Skin epidermis (tissue), 12 donors: ENCODE measurements around the gene TREH.
"Not testable (repeated sequence)": the region's sequence is repeated elsewhere in the genome, so short reads cannot be mapped to it uniquely, and the experiment has no call there.

Experiments
- H3K27ac ChIP-seq, 21 experiments: fragments of 200-600 bp; sonication (generic) in 11 of 21; one replicate each; pipeline ENCODE4 v1.5.0; 2020; ENCODE audit warnings: mild to moderate bottlenecking in 3 of 21, inconsistent platforms in 2 of 21, moderate library complexity in 2 of 21
- H3K4me3 ChIP-seq, 7 experiments: fragments of 200-600 bp; sonication (generic) in 2 of 7; one replicate each; pipeline ENCODE4 v1.5.0; 2020; ENCODE audit warnings: inconsistent platforms in 2 of 7, mild to moderate bottlenecking in 2 of 7, moderate library complexity in 1 of 7

Gene TREH

GRCh38 chr11:118699506-118700220 lies 20.2 kb upstream of the TREH start:
- Histone ChIP-seq H3K4me3 (no peak overlapping the region), H3K27ac (peak overlapping the region in 4 of 21 experiments; percentile 37 to 69 (median 63))

GRCh38 chr11:118697346-118697745 lies 17.9 kb upstream of the TREH start:
- Histone ChIP-seq H3K27ac (no peak overlapping the region), H3K4me3 (no peak overlapping the region)

GRCh38 chr11:118696673-118697226 lies 17.3 kb upstream of the TREH start:
- Histone ChIP-seq H3K4me3 (no peak overlapping the region), H3K27ac (no peak overlapping the region)

DNA sequence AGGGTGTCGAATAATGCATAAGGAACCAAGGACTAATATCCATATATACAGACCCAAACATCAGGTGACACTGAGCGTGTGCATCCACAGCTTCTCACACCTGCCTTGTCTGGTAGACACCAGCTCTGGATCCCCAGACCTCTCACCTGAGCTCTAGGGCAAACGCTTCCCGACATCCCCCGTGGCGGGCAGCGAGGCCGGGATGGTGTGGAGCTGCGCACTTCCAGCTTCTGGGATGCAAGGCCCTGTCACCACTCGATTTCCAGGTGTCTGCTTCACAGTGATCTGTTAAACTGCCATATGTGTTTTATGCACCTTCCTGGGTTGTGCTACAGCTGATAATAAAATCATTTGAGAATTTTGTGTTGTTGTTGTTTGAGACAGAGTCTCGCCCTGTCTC lies 15.3 kb upstream of the TREH start:
- Histone ChIP-seq H3K27ac (no peak overlapping the region), H3K4me3 (no peak overlapping the region)

DNA sequence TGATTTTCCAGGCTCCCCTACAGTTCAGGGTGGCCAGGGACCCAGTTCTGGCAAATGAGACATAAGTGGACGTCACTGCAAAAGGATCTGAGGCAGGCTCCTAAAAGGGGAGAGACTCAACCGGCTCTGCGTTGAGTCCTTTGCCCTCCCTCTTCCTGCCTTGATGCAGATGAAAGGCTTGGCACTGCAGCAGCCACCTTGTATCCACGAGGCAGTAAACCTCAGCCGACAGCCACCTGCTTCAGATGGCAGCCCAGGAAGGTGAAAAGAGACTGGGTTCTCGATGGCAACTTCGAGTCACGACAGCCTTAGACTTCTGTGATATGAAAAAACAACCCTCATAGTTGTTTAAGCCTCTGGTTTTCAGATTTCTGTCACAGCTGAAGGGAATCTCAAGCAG lies 14.7 kb upstream of the TREH start:
- no peak overlapping the region for H3K27ac ChIP-seq

DNA sequence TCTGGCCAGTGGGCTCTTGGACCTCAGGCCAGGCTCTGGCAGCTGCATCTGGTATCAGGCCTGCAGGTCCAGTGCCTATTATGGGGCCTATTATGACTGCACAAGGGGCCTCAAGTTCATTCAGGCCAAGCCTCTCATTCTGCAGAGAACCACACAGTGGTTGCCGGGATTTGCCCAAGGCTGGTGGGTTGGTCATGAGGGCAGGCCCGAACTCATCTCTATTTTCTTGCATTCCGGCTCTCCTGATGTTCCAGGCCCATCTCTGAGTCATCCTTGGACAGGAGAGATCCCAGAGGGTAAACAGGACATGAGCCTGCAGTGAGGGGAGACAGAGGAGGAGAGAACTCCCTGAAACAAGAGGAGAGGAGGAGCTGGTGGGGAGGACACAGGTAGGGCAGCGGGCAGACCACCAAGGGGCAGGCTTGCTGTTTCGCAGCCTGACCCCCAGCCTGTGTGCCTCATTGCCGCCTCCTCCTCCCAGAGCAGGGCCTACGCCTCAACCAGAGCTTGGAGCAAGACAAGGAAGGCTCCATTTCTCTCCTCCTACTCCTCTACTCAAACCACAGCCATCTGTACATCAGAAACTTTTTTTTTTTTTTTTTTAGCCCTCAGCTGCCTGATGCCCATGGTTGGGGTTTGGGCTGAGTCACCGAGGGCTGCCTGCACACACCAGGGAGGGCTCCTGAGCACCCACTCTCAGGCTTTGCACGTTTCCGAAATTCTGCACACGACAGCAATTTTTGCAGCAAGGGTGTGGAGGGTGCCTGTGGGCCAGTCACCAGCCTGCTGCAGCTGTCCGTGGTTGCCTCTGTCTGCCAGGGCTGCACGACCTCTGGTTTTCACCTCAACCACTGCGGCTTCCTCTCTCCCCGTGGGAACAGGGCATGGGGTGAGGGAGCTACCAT lies 12.7 kb upstream of the TREH start:
- no peak overlapping the region for H3K4me3 ChIP-seq
- peak overlapping the region in 13 of 21 experiments; percentile 16 to 86 (median 60) for H3K27ac ChIP-seq

More for the DNA sequence above, 14.7 kb upstream of the TREH start:
- H3K4me3 ChIP-seq, result no peak overlapping the region

DNA sequence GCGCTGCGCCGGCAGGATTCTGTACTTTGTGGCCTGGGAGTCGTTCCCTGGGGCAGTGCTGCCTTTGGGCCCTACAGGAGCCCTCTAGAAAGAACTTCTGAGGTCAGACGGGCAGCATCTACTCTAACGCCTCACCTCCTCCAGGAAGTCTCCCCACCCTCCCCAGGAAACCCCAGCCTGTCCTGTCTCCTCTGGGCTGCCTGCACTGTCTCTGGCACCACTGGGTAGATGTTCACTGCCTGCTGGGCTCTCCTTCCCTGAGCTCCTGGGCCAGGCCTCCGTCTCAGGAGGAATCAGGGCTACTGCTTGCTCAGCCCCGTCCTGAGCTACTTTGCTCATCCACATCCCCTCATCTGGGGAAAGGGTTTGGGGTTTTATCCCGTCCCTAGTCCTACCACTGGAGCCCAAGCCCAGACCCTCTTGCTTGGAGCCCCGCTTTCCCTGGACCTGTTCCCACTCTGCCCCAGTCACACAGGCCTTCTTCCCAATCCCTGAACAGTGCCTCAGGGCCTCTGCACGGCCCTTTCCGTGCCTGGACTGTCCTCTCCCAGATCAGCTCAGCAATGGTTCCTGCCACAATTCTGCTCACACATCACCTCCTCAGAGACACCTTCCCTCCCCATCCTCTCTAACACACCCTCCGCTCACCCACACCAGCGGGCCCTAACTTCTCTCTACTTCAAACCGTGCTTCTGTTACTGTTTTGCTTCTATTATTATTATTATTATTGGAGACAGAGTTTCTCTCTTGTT lies 11.3 kb upstream of the TREH start:
- peak overlapping the region in 13 of 21 experiments; percentile 9 to 76 (median 46) for H3K27ac ChIP-seq

DNA sequence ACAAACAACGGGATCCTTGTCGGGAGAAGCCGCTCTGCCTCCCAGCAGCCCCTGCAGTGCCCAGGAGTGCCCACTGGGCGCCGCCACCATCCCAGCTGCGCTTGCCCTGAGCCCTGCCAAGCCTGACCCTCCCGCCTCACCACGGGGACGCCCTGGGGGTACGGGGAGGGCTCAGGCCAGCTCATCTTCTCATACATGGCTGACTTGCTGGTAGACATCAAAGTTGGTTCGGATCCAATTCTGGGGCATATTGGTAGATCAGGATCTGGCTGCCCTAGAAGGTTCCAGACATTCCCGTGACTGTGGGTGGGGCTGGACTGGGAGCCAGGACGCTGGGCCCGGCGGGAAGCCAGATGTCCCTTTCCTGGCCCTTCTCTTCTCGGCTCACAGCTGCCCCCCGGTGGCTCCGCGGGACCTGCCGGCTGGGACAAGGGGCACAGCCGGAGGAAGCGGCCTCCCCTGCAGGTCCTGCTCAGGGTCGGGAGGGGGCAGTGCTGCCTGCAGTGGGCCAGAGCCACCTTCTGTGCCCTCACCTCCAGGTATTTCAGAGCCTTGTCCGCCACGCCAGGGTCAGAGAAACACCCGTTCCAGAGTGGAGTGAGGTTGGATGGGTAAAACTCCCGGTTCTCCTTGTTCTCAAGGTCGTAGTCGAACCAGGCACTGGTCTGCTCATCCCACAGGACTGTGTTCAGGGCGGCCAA lies 10.6 kb upstream of the TREH start:
- H3K4me3 ChIP-seq, result peak overlapping the region in 6 of 7 experiments; percentile 15 to 37 (median 22)
- H3K27ac ChIP-seq, result peak overlapping the region in 18 of 21 experiments; percentile 9 to 76 (median 47)

More for the DNA sequence above, 11.3 kb upstream of the TREH start:
- H3K4me3 ChIP-seq, result peak overlapping the region in 1 of 7 experiments; percentile 37

DNA sequence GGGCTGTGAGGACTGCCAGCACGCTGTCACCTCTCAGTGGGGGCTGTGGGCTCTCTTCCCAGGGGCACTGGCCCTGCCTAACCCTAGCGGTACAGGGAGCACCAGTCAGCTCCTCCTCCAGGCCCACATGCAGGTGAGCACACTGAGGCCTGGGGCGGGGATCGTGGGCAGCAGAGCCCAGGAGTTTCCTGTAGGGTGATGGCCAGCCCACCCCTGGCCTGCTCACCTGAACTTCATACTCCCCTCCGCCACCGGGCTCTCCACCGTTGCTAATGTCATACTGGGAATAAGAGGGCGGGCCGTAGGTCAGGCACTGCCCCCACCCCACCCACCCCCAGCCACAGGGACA lies 10.0 kb upstream of the TREH start:
- Histone ChIP-seq H3K4me3 (peak overlapping the region in 4 of 7 experiments; percentile 15 to 33 (median 22)), H3K27ac (peak overlapping the region in 12 of 21 experiments; percentile 21 to 76 (median 51))

DNA sequence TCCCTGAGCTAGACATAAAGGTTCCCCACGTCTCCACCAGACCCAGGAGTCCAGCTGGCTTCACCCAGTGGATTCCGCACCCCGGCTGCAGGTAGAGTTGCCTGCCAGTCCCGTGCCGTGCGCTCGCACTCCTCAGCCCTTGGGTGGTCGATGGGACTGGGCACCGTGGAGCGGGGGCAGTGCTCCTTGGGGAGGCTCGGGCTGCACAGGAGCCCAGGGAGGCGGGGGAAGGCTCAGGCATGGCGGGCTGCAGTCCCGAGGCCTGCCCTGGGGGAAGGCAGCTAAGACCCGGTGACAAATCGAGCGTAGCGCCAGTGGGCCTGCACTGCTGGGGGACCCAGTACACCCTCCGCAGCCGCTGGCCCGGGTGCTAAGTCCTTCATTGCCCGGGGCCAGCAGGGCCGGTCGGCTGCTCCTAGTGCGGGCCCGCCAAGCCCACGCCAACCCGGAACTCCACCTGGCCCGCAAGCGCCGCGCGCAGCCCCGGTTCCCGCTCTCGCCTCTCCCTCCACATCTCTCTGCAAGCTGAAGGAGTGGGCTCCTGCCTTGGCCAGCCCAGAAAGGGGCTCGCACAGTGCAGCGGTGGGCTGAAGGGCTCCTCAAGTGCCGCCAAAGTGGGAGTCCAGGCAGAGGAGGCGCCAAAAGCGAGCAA lies 9.5 kb upstream of the TREH start:
- H3K4me3 ChIP-seq, result peak overlapping the region in 2 of 7 experiments; percentile 23 to 33

GRCh38 chr11:118688339-118688738 lies 8.9 kb upstream of the TREH start:
- H3K27ac ChIP-seq, H3K4me3 ChIP-seq: not testable (repeated sequence)

More for the DNA sequence above, 9.5 kb upstream of the TREH start:
- peak overlapping the region in 8 of 21 experiments; percentile 25 to 76 (median 56) for H3K27ac ChIP-seq

DNA sequence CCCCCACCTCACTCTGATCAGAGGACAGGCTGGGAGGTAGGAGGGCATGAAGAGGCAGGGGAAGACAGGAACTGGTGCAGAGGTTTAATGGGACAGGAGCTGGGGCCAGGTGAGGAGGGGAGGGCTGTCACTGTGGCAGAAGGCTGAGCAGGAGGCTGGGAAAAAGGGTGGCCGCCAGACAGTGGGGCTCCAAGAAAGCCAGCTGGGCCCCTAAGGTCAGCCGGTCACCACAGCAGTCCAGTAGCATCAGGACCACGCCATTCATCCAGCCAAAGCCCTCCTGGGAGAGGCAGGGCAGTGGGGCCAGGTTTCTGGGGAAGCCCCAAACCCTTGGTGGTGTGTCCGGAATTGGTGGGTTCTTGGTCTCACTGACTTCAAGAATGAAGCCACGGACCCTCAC lies 8.5 kb upstream of the TREH start:
- peak overlapping the region in 1 of 21 experiments; percentile 41 for H3K27ac ChIP-seq
- no peak overlapping the region for H3K4me3 ChIP-seq

GRCh38 chr11:118684187-118684586 lies 4.7 kb upstream of the TREH start:
- H3K4me3 ChIP-seq, result no peak overlapping the region
- no peak overlapping the region for H3K27ac ChIP-seq

DNA sequence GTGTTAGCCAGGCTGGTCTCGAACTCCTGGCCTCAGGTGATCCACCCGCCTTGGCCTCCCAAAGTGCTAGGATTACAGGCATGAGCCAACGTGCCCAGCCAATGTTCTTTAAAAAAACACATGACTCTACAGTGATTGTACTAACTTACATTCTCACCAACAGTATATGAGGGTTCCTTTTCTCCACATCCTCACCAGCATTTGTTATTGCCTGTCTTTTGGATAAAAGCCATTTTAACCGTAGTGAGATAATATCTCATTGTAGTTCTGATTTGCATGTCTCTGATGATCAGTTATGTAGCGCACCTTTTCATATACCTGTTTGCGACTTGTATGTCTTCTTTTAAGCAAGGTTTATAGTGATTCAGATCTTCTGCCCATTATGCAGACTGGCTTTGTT lies 3.5 kb upstream of the TREH start:
- not testable (repeated sequence) for H3K4me3 ChIP-seq, H3K27ac ChIP-seq

DNA sequence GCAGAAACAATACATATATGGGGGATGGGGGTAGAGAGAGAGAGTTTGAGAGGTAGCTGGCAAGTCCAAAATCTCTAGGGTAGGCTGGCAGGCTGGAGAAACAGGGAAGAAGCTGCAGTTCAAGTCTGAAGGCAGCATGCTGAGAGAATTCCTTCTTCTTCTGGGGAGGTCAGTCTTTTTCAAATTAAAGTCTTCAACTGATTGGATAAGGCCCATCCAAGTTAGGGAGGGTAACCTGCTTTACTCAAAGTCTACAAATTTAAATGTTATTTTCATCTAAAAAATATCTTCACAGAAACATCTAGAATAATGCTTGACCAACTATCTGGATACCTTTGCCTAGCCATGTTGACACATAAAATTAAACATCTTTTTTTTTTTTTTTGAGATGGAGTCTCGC lies 2.9 kb upstream of the TREH start:
- no peak overlapping the region for H3K4me3 ChIP-seq
- no peak overlapping the region for H3K27ac ChIP-seq

DNA sequence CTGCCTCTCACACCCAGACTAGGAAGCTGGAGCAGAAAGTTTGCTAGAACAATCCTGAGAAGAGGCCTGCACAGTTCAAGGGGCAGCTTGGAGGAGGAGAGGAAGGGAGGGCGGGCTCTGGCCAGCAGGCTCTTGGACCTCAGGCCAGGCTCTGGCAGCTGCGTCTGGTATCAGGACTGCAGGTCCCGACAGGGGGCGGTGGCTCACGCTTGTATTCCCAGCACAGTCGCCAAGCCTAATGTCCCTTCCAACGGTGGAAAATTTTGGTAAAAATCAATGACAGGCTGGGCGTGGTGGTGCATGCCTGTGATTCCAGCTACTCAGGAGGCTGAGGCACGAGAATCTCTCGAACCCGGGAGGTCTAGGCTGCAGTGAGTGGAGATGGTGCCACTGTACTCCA lies 542 bp downstream of the TREH start:
- H3K27ac ChIP-seq, H3K4me3 ChIP-seq: not testable (repeated sequence)

DNA sequence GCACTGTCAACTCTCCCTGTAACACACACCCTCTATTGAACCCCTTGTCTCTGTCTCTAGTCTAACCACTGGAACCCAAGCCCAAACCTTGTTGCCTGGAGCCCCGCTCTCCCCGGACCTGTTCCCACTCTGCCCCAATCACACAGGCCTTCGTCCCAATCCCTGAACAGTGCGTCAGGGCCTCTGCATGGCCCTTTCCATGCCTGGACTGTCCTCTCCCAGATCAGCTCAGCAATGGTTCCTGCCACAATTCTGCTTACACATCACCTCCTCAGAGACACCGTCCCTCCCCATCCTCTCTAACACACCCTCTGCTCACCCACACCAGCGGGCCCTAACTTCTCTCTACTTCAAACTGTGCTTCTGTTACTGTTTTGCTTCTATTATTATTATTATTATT lies 1.5 kb downstream of the TREH start:
- H3K4me3 ChIP-seq, result no peak overlapping the region

DNA sequence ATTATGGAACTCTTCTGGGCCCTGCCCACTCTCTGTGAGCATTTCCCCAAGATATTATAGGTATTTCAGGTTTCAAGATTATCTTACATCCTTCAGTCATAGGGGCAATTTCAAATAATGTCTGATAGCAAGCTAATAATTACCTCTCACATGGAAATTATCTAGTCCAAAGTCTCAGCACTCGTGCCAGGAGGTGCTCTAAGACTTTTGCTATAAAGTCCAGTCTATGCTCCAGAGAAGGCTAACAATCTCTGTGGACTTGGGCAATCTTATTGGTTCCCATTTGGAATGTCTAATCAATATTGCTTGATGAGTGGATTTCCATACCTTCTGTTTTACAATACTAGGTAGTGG lies 5.4 kb downstream of the TREH start:
- Histone ChIP-seq H3K27ac (no peak overlapping the region), H3K4me3 (no peak overlapping the region)

More for the DNA sequence above, 1.5 kb downstream of the TREH start:
- no peak overlapping the region for H3K27ac ChIP-seq
